H1 (cell line): ENCODE results near the gene COA1. TPM values are rescaled to one million over a fixed set of nuclear protein-coding genes. Genes with fewer than 3 reads are reported as not detected.
"Not testable (repeated sequence)": the region's sequence is repeated elsewhere in the genome, so short reads cannot be mapped to it uniquely, and the experiment has no call there.

Source experiments
- CTCF ChIA-PET: fragments of 300-600 bp; sonication (Branson Sonifier 250); formaldehyde crosslinking; loops from one replicate; lab custom pipeline; 2021; ENCODE audit not compliant: partially characterized antibody; lab: Charles Lee
- POLR2A ChIA-PET: fragments of 300-600 bp; sonication (Branson Sonifier 250); formaldehyde crosslinking; loops from one replicate; lab custom pipeline; 2021; ENCODE audit warnings: inconsistent platforms; ENCODE audit not compliant: partially characterized antibody; lab: Charles Lee
- DNase-seq, 2 experiments: peaks; one replicate each; pipeline versions ENCODE4 v3.0.0 to v3.0.0-alpha.2; 2010 to 2022; ENCODE audit warnings: low spot score in 2 of 2, low read depth in 1 of 2, mixed read lengths in 1 of 2
- FAIRE-seq: peaks from 2 replicates; lab custom pipeline; 2011; peaks lifted over from hg19 to GRCh38; lab: Jason Lieb, UNC
- H2AFZ ChIP-seq: 2 replicates; pipeline ENCODE4 v1.8.1; 2012; ENCODE audit warnings: low read length, inconsistent platforms
- H2AK5ac ChIP-seq: 2 replicates; pipeline ENCODE4 v1.6.1; 2013; ENCODE audit warnings: low read depth, low read length
- H2BK120ac ChIP-seq: replicated peaks from 2 replicates; pipeline ENCODE3; 2013; ENCODE audit warnings: low read depth, low read length, inconsistent platforms
- H2BK12ac ChIP-seq: 2 replicates; pipeline ENCODE4 v1.6.1; 2013; ENCODE audit warnings: low read depth, low read length
- H2BK15ac ChIP-seq: 2 replicates; pipeline ENCODE4 v1.6.1; 2013; ENCODE audit warnings: low read length
- H2BK20ac ChIP-seq: 2 replicates; pipeline ENCODE4 v1.6.1; 2013; ENCODE audit warnings: low read length
- H2BK5ac ChIP-seq: 2 replicates; pipeline ENCODE4 v1.6.1; 2013; ENCODE audit warnings: low read depth, low read length
- H3K14ac ChIP-seq: 2 replicates; pipeline ENCODE4 v1.6.1; 2013; ENCODE audit warnings: inconsistent platforms; ENCODE audit not compliant: insufficient read length
- H3K18ac ChIP-seq: 2 replicates; pipeline ENCODE4 v1.6.1; 2013; ENCODE audit warnings: low read length; ENCODE audit errors: extremely low read depth
- H3K23ac ChIP-seq: 2 replicates; pipeline ENCODE4 v1.6.1; 2013; ENCODE audit warnings: inconsistent platforms; ENCODE audit not compliant: insufficient read length
- H3K23me2 ChIP-seq: 2 replicates; pipeline ENCODE4 v1.6.1; 2013; ENCODE audit warnings: low read depth, low read length
- H3K27ac ChIP-seq: 2 replicates; pipeline ENCODE4 v1.6.1; 2011; ENCODE audit warnings: low read depth, low read length, inconsistent platforms
- H3K27me3 ChIP-seq, 4 experiments: replicated peaks in 1 of 4; 1 replicate in 1 of 4; 2 replicates in 3 of 4; pipeline versions ENCODE4 v1.6.1 to v1.8.1; 2011 to 2013; ENCODE audit warnings: low read length in 3 of 4, mild to moderate bottlenecking in 3 of 4, inconsistent platforms in 2 of 4, mixed read lengths in 2 of 4, moderate library complexity in 1 of 4; ENCODE audit not compliant: control insufficient read depth in 3 of 4, insufficient read depth in 3 of 4; ENCODE audit errors: extremely low read depth in 1 of 4
- H3K36me3 ChIP-seq, 4 experiments: 2 replicates each; pipeline versions ENCODE4 v1.6.1 to v1.8.1; 2011 to 2013; ENCODE audit warnings: mild to moderate bottlenecking in 4 of 4, low read length in 3 of 4, moderate library complexity in 2 of 4, control low read depth in 1 of 4, inconsistent platforms in 1 of 4; ENCODE audit not compliant: insufficient read depth in 4 of 4, control insufficient read depth in 2 of 4
- H3K4ac ChIP-seq: replicated peaks from 2 replicates; pipeline ENCODE3; 2013; ENCODE audit warnings: low read length, low read depth, mixed read lengths, inconsistent platforms; ENCODE audit not compliant: insufficient read length
- H3K4me1 ChIP-seq, 4 experiments: replicated peaks in 1 of 4; 1 replicate in 1 of 4; 2 replicates in 3 of 4; pipeline versions ENCODE4 v1.6.1 to v1.8.1; 2011 to 2013; ENCODE audit warnings: low read length in 3 of 4, inconsistent platforms in 2 of 4, mixed read lengths in 1 of 4; ENCODE audit not compliant: insufficient read depth in 4 of 4, control insufficient read depth in 3 of 4
- H3K4me2 ChIP-seq, 2 experiments: 2 replicates each; pipeline versions ENCODE4 v1.6.1 to v1.8.1; 2011 to 2013; ENCODE audit warnings: low read depth in 2 of 2, low read length in 2 of 2, control low read depth in 1 of 2, inconsistent platforms in 1 of 2, mild to moderate bottlenecking in 1 of 2; ENCODE audit not compliant: insufficient read depth in 1 of 2
- H3K4me3 ChIP-seq, 4 experiments: fragments of 200-600, 300-600 bp in 1 of 4; sonication (generic), shearing (Covaris generic), sonication (Bioruptor Twin) in 1 of 4; 2 replicates each; pipeline versions ENCODE4 v1.5.1 to v1.8.1; 2011 to 2016; ENCODE audit warnings: low read length in 4 of 4, low read depth in 3 of 4, control low read depth in 2 of 4, inconsistent platforms in 2 of 4, mild to moderate bottlenecking in 2 of 4, mixed read lengths in 1 of 4, moderate library complexity in 1 of 4; ENCODE audit not compliant: insufficient read depth in 2 of 4; ENCODE audit errors: extremely low read depth in 1 of 4
- H3K56ac ChIP-seq: replicated peaks from 2 replicates; pipeline ENCODE3; 2013; ENCODE audit warnings: low read depth, mild to moderate bottlenecking, mixed read lengths, low read length, inconsistent platforms; ENCODE audit not compliant: insufficient read length
- H3K79me1 ChIP-seq: 2 replicates; pipeline ENCODE4 v1.6.1; 2013; ENCODE audit warnings: low read depth, low read length, control low read depth
- H3K79me2 ChIP-seq, 2 experiments: 2 replicates each; pipeline versions ENCODE4 v1.6.1 to v1.8.1; 2012 to 2013; ENCODE audit warnings: low read length in 2 of 2, mild to moderate bottlenecking in 2 of 2, inconsistent platforms in 1 of 2; ENCODE audit not compliant: insufficient read depth in 2 of 2, control insufficient read depth in 1 of 2
- H3K9ac ChIP-seq, 4 experiments: replicated peaks in 1 of 4; 1 replicate in 1 of 4; 2 replicates in 3 of 4; pipeline versions ENCODE4 v1.6.1 to v1.8.1; 2011 to 2013; ENCODE audit warnings: low read depth in 3 of 4, low read length in 3 of 4, control low read depth in 2 of 4, mild to moderate bottlenecking in 2 of 4, moderate library complexity in 2 of 4, inconsistent platforms in 1 of 4; ENCODE audit errors: extremely low read depth in 1 of 4
- H3K9me3 ChIP-seq, 2 experiments: 2 replicates each; pipeline versions ENCODE4 v1.6.1 to v1.8.1; 2012 to 2013; ENCODE audit warnings: mild to moderate bottlenecking in 2 of 2, moderate library complexity in 2 of 2, control low read depth in 1 of 2, inconsistent platforms in 1 of 2, low read depth in 1 of 2, low read length in 1 of 2, mixed read lengths in 1 of 2; ENCODE audit not compliant: insufficient read depth in 2 of 2
- H4K20me1 ChIP-seq, 2 experiments: replicated peaks in 1 of 2; 2 replicates each; pipeline versions ENCODE3 to v1.8.1; 2011 to 2013; ENCODE audit warnings: inconsistent platforms in 2 of 2, low read length in 2 of 2, mild to moderate bottlenecking in 1 of 2; ENCODE audit not compliant: insufficient read depth in 2 of 2, control insufficient read depth in 1 of 2
- H4K5ac ChIP-seq: 2 replicates; pipeline ENCODE4 v1.6.1; 2013; ENCODE audit warnings: low read length, low read depth, mixed read lengths, inconsistent platforms; ENCODE audit not compliant: insufficient read length
- H4K8ac ChIP-seq: 2 replicates; pipeline ENCODE4 v1.8.0; 2013; ENCODE audit warnings: mild to moderate bottlenecking, moderate library complexity, low read length, inconsistent platforms; ENCODE audit not compliant: insufficient read depth; ENCODE audit errors: extremely low read depth
- H4K91ac ChIP-seq: replicated peaks from 2 replicates; pipeline ENCODE3; 2013; ENCODE audit warnings: low read length, mixed read lengths, inconsistent platforms; ENCODE audit not compliant: insufficient read length
- CBX8 ChIP-seq: fragments of 300-800, 300-1000 bp; sonication (generic); IDR thresholded peaks from 2 replicates; pipeline ENCODE4 v1.7.1; 2016; ENCODE audit warnings: low read depth, low read length, borderline replicate concordance
- WGBS, 2 experiments: shearing (Covaris generic) in 1 of 2; methylation state at CpG; one replicate each; pipeline versions ENCODE4 v1.1.6 to v1.1.7; 2013 to 2015; ENCODE audit warnings: low lambda C conversion rate in 2 of 2, mixed read lengths in 2 of 2, inconsistent platforms in 1 of 2, low coverage in 1 of 2, missing lambda C conversion rate in 1 of 2; ENCODE audit not compliant: insufficient replicate concordance in 2 of 2, insufficient coverage in 1 of 2, insufficient read length in 1 of 2; ENCODE audit errors: extremely low coverage in 1 of 2, missing lambda C conversion rate in 1 of 2; 5-methylcytosine and 5-hydroxymethylcytosine counted together
- polyA plus RNA-seq, 7 experiments: library from polyadenylated mRNA; depleted of rRNA in 3 of 7; stranded (reverse) in 5 of 7; unstranded in 2 of 7; fragments of >200 nt in 5 of 7; fragments of 200-250 nt in 2 of 7; gene quantifications; 1 replicate in 5 of 7; 2 replicates in 1 of 7; 4 replicates in 1 of 7; pipeline versions ENCODE4 v1.2.1 to v1.2.3, GENCODE V29; 2011 to 2013; ENCODE audit warnings: missing spikeins in 2 of 7, mixed read lengths in 2 of 7
- total RNA-seq: library from RNA; stranded (reverse); fragmentation: NEBNext Ultra II Directional; extraction: Animal tissue kit (Norgen Biotek cat#: 25700); gene quantifications from 2 replicates; pipeline ENCODE4 v1.2.1, GENCODE V29; 2021

Gene COA1
- total and polyA plus RNA-seq, 2 of the 8 experiments (the other 6 are each of a cell fraction or from before 2014, with no cell fraction given), result 98.6 to 143 TPM

DNA sequence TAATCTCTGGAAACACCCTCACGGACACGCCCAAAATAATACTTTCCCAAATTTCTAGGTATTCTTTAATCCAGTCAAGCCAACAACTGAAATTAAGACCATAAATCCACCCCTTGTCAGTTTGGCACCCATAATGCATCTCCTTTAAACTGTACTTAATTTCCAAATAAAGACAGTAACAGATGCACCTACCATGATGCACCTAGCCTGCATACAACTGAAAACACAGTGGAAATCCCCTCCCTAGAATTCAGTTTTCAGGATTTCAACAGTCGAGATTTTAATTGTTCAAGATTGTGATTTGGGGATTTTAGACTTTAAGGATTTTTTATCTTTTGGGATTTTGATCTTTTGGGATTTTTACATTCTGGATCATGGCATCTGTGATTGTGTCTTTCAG, 129.3 kb downstream of the COA1 start:
- Histone ChIP-seq H3K4me3 (no peak overlapping the region), H4K8ac (no peak overlapping the region), H4K20me1 (no peaks in the 10 kb centered on the region), H2BK5ac (no peak overlapping the region), H3K27ac (no peak overlapping the region), H2BK12ac (no peak overlapping the region), H3K9ac (no peak overlapping the region), H3K79me1 (no peaks in the 10 kb centered on the region), H3K4ac (no peak overlapping the region), H3K4me2 (no peak overlapping the region), H4K5ac (no peak overlapping the region), H3K23ac (no peak overlapping the region), H3K9me3 (no peaks in the 10 kb centered on the region), H3K27me3 (no peaks in the 10 kb centered on the region), H3K56ac (no peak overlapping the region), H3K18ac (no peak overlapping the region), H2BK15ac (no peak overlapping the region), H2BK120ac (no peak overlapping the region), H3K36me3 (peaks cover 0 to 4% (median 0%) of the 10 kb centered on the region in 4 experiments; a peak in 3 of 8 replicates), H3K14ac (no peak overlapping the region), H2BK20ac (no peak overlapping the region), H4K91ac (no peak overlapping the region), H2AFZ (no peak overlapping the region), H3K79me2 (no peaks in the 10 kb centered on the region), H3K23me2 (no peaks in the 10 kb centered on the region), H2AK5ac (no peak overlapping the region), H3K4me1 (peaks cover 0 to 6% (median 2%) of the 10 kb centered on the region in 4 experiments; a peak in 4 of 7 replicates)
- no peak for DNase-seq
- no peak for TF ChIP-seq CBX8
- WGBS, 2 experiments, result 95% methylated on average over 3 of the region's 3 CpGs; no CpG with 5 or more reads in 1 of the 2 experiments
- ChIA-PET CTCF (no interaction called here), POLR2A (no interaction called here)
- no peak for FAIRE-seq

DNA sequence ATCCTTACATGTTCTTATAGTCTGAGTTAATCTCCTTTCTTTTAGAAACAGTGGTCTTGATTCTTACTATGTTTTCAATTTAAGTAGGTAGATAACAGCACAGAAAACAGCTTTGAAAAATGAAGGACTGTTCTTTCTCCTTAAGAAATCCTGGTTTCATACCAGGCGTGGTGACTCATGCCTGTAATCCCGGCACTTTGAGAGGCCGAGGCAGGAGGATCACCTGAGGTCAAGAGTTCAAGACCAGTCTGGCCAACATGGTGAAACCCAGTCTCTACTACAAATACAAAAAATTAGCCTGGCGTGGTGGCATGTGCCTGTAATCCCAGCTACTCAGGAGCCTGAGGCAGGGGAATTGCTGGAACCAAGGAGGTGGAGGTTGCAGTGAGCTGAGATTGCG, 132.9 kb downstream of the COA1 start:
- 85% methylated on average over 5 of the region's 5 CpGs; no CpG with 5 or more reads in 1 of the 2 experiments for WGBS, 2 experiments
- H3K9ac ChIP-seq, H3K4ac ChIP-seq, FAIRE-seq, H2AK5ac ChIP-seq, H3K27ac ChIP-seq, H4K91ac ChIP-seq, POLR2A ChIA-PET, H2BK5ac ChIP-seq, H4K20me1 ChIP-seq, H2BK120ac ChIP-seq, DNase-seq, H3K23me2 ChIP-seq, H3K23ac ChIP-seq, H3K4me1 ChIP-seq, H3K36me3 ChIP-seq, H3K18ac ChIP-seq, H2BK15ac ChIP-seq, H2BK12ac ChIP-seq, H2AFZ ChIP-seq, H3K27me3 ChIP-seq, H4K8ac ChIP-seq, H3K4me3 ChIP-seq, H3K56ac ChIP-seq, H3K9me3 ChIP-seq, H4K5ac ChIP-seq, H3K14ac ChIP-seq, H2BK20ac ChIP-seq, H3K79me1 ChIP-seq, H3K4me2 ChIP-seq: not testable (repeated sequence)
- peaks cover 0 to 27% of the 10 kb centered on the region in 2 experiments; a peak in 2 of 4 replicates for H3K79me2 ChIP-seq
- CTCF ChIA-PET, result interaction anchor here (2.6 kb wide), 1 partner anchor 14 kb away, joined by 12 read pairs; the partner anchor contains the start of gene STK17A
